ENCODE results near the gene JPH2. TPM values are rescaled to one million over a fixed set of nuclear protein-coding genes. Genes with fewer than 3 reads are reported as not detected.
"Not testable (repeated sequence)": the region's sequence is repeated elsewhere in the genome, so short reads cannot be mapped to it uniquely, and the experiment has no call there.

Gene JPH2
- under 1 TPM in 5 of 6 experiments, not detected in 1; 0.09 to 0.31 (median 0.10) TPM for total RNA-seq
- long read RNA-seq: 0 reads

GRCh38 chr20:44187054-44187771, at the start of gene JPH2:
Gene JPH2, minus strand, starts transcription at chr20:44187188. Its CDS starts 483 bp downstream, at chr20:44186705.
- H3K4me3 ChIP-seq: peak within 1 kb of the TSS in 1 of 3 donors; percentile 14
- H3K27ac ChIP-seq: no peak within 1 kb of the TSS
- H3K27me3 ChIP-seq: no peaks in the 10 kb centered on the region
- H3K36me3 ChIP-seq: no peaks in the 10 kb centered on the region
- peak in 1 of 3 donors; percentile 50 for DNase-seq
- intact Hi-C loops (cut with DNase I): loop anchor here in 1 of 2 donors (5.0 kb wide), 1 partner anchor 70 kb away; no protein-coding TSS in a partner anchor
- ATAC-seq: peak; percentile 15 to 45 (median 24)
- no peaks in the 10 kb centered on the region for H3K4me1 ChIP-seq
- TF ChIP-seq CTCF (IDR thresholded peaks at IDR 0.05) (no peak), POLR2A (IDR thresholded peaks at IDR 0.05) (no peak)
- WGBS (ENCODE audit: insufficient coverage, low coverage, low lambda C conversion rate, missing lambda C conversion rate): 3% methylated on average over 13 of the region's 24 CpGs
- H3K9me3 ChIP-seq: no peaks in the 10 kb centered on the region

GRCh38 chr20:44235702-44236101, 48.7 kb upstream of the JPH2 start:
- H3K27ac ChIP-seq: no peak overlapping the region
- no peaks in the 10 kb centered on the region for H3K36me3 ChIP-seq
- no peak for DNase-seq
- TF ChIP-seq POLR2A (IDR thresholded peaks at IDR 0.05): no peak
- no peak for TF ChIP-seq CTCF (IDR thresholded peaks at IDR 0.05)
- H3K4me3 ChIP-seq: no peak overlapping the region
- H3K9me3 ChIP-seq: no peaks in the 10 kb centered on the region
- no peak for ATAC-seq
- H3K27me3 ChIP-seq: no peaks in the 10 kb centered on the region
- WGBS (ENCODE audit: insufficient coverage, low coverage, low lambda C conversion rate, missing lambda C conversion rate): 100% methylated on average over 2 of the region's 2 CpGs
- intact Hi-C loops (cut with DNase I): no loop called here
- H3K4me1 ChIP-seq: no peaks in the 10 kb centered on the region

DNA sequence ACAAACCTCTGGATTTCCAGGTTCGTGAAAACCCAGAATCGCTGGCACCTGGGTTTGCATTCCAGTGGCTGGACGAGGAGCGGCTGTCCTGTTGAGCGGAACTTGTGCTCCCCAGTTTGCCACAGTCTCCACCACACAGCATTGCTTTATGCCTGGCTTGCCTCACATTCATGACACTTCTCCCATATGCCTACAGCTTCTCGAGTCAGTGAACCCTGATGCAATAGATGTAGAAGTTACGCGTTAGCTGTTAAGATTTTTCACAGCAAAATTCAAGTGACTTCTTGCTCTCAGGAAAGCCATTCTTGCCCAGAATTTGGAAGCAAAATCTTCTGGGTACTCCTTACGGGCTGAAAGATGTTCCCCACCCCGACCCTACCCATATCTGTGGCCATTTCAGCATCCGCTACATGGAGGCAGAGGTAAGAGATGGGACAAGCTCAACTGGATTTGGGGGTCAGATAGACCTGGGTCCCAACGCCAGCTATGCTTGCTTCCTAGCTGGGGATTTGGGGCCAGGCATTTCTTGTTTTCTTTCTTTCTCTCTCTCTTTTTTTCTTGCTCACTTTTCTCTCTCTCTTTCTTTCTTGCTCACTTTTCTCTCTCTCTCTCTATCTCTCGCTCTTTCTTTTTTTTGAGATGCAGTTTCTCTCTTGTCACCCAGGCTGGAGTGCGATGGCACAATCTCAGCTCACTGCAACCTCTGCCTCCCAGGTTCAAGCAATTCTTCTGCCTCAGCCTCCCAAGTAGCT, 47.8 kb upstream of the JPH2 start:
- intact Hi-C loops (cut with DNase I): no loop called here
- Histone ChIP-seq H3K9me3 (no peaks in the 10 kb centered on the region), H3K4me1 (no peaks in the 10 kb centered on the region), H3K4me3 (no peak overlapping the region), H3K36me3 (no peaks in the 10 kb centered on the region), H3K27ac (no peak overlapping the region), H3K27me3 (no peaks in the 10 kb centered on the region)
- TF ChIP-seq CTCF (IDR thresholded peaks at IDR 0.05): no peak
- TF ChIP-seq POLR2A (IDR thresholded peaks at IDR 0.05): no peak
- DNase-seq: no peak
- 94% methylated on average over 11 of the region's 14 CpGs for WGBS (ENCODE audit: insufficient coverage, low coverage, low lambda C conversion rate, missing lambda C conversion rate)
- ATAC-seq: no peak

GRCh38 chr20:44233436-44234016, 46.5 kb upstream of the JPH2 start:
- H3K4me1 ChIP-seq: no peaks in the 10 kb centered on the region
- no peak overlapping the region for H3K4me3 ChIP-seq
- intact Hi-C loops (cut with DNase I): no loop called here
- H3K9me3 ChIP-seq: no peaks in the 10 kb centered on the region
- no peaks in the 10 kb centered on the region for H3K27me3 ChIP-seq
- 90% methylated on average over 3 of the region's 6 CpGs for WGBS (ENCODE audit: insufficient coverage, low coverage, low lambda C conversion rate, missing lambda C conversion rate)
- no peaks in the 10 kb centered on the region for H3K36me3 ChIP-seq
- no peak for DNase-seq
- no peak for ATAC-seq
- H3K27ac ChIP-seq: no peak overlapping the region
- TF ChIP-seq CTCF (IDR thresholded peaks at IDR 0.05): no peak
- no peak for TF ChIP-seq POLR2A (IDR thresholded peaks at IDR 0.05)

DNA sequence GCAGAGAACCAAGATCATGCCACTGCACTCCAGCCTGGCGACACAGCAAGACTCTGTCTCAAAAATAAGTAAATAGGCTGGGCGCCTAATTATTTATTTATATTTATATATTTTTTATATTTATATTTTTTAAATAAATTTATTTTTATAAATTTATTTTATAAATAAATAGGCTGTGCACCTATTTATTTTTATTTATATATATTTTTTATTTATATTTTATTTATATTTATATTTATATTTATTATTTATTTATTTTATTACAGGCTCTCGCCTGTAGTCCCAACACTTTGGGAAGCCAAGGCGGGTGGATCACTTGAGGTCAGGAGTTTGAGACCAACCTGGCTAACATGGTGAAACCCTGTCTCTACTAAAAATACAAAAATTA, 45.5 kb upstream of the JPH2 start:
- DNase-seq; H3K36me3 ChIP-seq; H3K27ac ChIP-seq; H3K27me3 ChIP-seq; H3K4me3 ChIP-seq; H3K4me1 ChIP-seq; H3K9me3 ChIP-seq; ATAC-seq; intact Hi-C loops (cut with DNase I): not testable (repeated sequence)
- 95% methylated on average over 4 of the region's 4 CpGs for WGBS (ENCODE audit: insufficient coverage, low coverage, low lambda C conversion rate, missing lambda C conversion rate)
